Measurements from ENCODE around the gene TBKBP1.

The TBKBP1 gene

GRCh38 chr17:47716375-47716774, 22.4 kb downstream of the TBKBP1 start:
- DNase-seq = no peak

- no peak for DNase-seq
Measured at GRCh38 chr17:47717261-47717697, 23.3 kb downstream of the TBKBP1 start.

- DNase-seq = no peak
Measured at GRCh38 chr17:47717979-47718621, 24.1 kb downstream of the TBKBP1 start.

- no peak for DNase-seq
Measured at GRCh38 chr17:47718634-47719405, 24.9 kb downstream of the TBKBP1 start.

- DNase-seq = no peak
Measured at GRCh38 chr17:47719411-47720152, 25.6 kb downstream of the TBKBP1 start.

GRCh38 chr17:47720196-47720595, 26.2 kb downstream of the TBKBP1 start:
- DNase-seq = no peak

- DNase-seq = no peak
Measured at GRCh38 chr17:47720754-47721533, 27.0 kb downstream of the TBKBP1 start.

GRCh38 chr17:47721725-47722124, 27.8 kb downstream of the TBKBP1 start:
- no peak for DNase-seq

GRCh38 chr17:47724705-47725104, 30.7 kb downstream of the TBKBP1 start:
- DNase-seq = no peak

GRCh38 chr17:47725446-47726111, 31.6 kb downstream of the TBKBP1 start:
- DNase-seq = no peak

- no peak for DNase-seq
Measured at GRCh38 chr17:47726796-47727703, 33.1 kb downstream of the TBKBP1 start.

- DNase-seq = no peak
Measured at GRCh38 chr17:47727704-47728036, 33.7 kb downstream of the TBKBP1 start.

- DNase-seq = no peak
Measured at GRCh38 chr17:47728214-47728877, 34.4 kb downstream of the TBKBP1 start.

GRCh38 chr17:47729476-47729875, 35.5 kb downstream of the TBKBP1 start:
- DNase-seq = no peak

GRCh38 chr17:47730681-47731080, 36.7 kb downstream of the TBKBP1 start:
- no peak for DNase-seq

- DNase-seq = no peak
Measured at GRCh38 chr17:47731396-47731795, 37.4 kb downstream of the TBKBP1 start.

- no peak for DNase-seq
Measured at GRCh38 chr17:47732399-47733046, 38.6 kb downstream of the TBKBP1 start.

GRCh38 chr17:47733047-47733673, 39.2 kb downstream of the TBKBP1 start, which contains the start of gene TBX21:
TBX21 (plus strand) TSS chr17:47733236; CDS start chr17:47733455, 219 bp downstream.
- DNase-seq = peak; percentile 32

GRCh38 chr17:47733674-47734410, 39.9 kb downstream of the TBKBP1 start:
- no peak for DNase-seq

Measured in GF-D8 (cell line).